Activated CD4-positive, alpha-beta memory T cell treated with anti-CD3 and anti-CD28 coated beads for 36 hours (primary cell): ENCODE measurements around the gene HBS1L. TPM values are rescaled to one million over a fixed set of nuclear protein-coding genes. Genes with fewer than 3 reads are reported as not detected.

ENCODE experiments used
- CTCF ChIA-PET: fragments of 350-600 bp; sonication (Branson Sonifier 250); formaldehyde crosslinking; loops from one replicate; lab custom pipeline; 2021; ENCODE audit warnings: antibody characterized with exemption, inconsistent platforms; lab: Charles Lee
- POLR2A ChIA-PET: fragments of 350-600 bp; sonication (Branson Sonifier 250); formaldehyde crosslinking; loops from one replicate; lab custom pipeline; 2021; ENCODE audit warnings: antibody characterized with exemption; lab: Charles Lee
- DNase-seq: peaks from one replicate; pipeline ENCODE4 v3.0.0-alpha.2; 2020
- H3K27ac Mint-ChIP-seq: one replicate; pipeline ENCODE4 v1.8.0; 2021; ENCODE audit warnings: mixed read lengths
- H3K27me3 Mint-ChIP-seq: one replicate; pipeline ENCODE4 v1.8.0; 2021; ENCODE audit warnings: mixed read lengths
- H3K36me3 Mint-ChIP-seq: one replicate; pipeline ENCODE4 v1.8.0; 2021; ENCODE audit warnings: mixed read lengths
- H3K4me1 Mint-ChIP-seq: one replicate; pipeline ENCODE4 v1.8.0; 2021; ENCODE audit warnings: low read depth, mixed read lengths
- H3K4me3 Mint-ChIP-seq: one replicate; pipeline ENCODE4 v1.8.0; 2021; ENCODE audit warnings: mild to moderate bottlenecking, mixed read lengths
- H3K9me3 Mint-ChIP-seq: one replicate; pipeline ENCODE4 v1.8.0; 2021; ENCODE audit warnings: mixed read lengths
- intact Hi-C: fragments of 100-400 bp; cut with micrococcal nuclease; formaldehyde crosslinking; loops from one replicate; pipeline ENCODE4 v1.15.1; 2023
- total RNA-seq, 2 experiments: library from RNA; stranded (reverse); gene quantifications; one replicate each; pipeline ENCODE4 v1.2.3, GENCODE V29; 2021

The HBS1L gene
- total RNA-seq, 2 experiments from 2014 or later: 117 to 123 TPM

DNA sequence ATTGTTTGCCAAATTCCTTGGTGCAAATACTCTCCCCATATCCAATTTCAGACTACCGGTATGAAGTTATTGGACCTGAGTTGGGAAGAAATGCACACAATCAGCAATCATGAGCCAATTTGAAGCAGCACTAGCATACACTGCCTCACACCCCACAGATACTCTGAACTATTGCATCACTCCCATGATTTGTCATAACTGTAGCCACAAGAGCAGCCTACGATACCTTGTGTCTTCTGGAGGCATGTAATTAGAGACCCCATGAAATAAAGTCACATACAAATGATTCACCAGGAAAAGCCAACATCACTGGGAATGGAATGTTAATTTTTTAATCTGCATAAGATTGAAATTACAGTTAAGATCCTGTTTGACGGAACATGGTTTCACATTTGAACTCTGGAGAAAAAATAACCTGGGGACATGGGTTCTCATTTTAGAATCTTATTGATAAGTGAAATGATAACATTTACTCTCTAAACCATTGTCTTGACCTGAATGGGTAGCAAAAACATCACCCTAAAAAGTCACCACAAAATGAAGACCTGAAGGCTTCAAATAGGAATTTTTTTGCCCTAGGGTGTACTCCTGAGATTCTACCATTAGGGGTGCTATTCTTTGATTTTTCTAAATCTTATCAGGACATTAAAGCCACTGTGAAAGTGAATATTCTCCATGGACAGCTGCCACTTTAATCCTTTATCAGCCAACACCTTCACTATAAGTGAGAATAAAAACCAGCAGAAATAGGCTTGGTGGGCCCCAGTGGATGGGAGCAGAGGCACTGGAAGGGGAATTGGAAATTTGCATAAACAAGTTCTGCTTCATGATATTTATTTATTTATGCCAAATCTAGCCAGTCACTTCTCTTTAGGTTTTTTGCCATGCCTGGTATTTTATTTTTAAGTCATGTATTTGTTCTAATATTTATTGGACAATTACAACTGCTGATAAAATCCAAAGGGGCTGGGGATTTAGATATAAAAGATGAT, 34.5 kb upstream of the HBS1L start:
- Mint-ChIP-seq H3K4me3 (peak overlapping the region; percentile 34), H3K36me3 (no peaks in the 10 kb centered on the region), H3K27ac (peak overlapping the region; percentile 75), H3K27me3 (no peaks in the 10 kb centered on the region), H3K4me1 (peaks cover 83% of the 10 kb centered on the region), H3K9me3 (peaks cover 3% of the 10 kb centered on the region)
- peak; percentile 56 for DNase-seq
- intact Hi-C loops: loop anchor here (1.0 to 5.0 kb wide), 5 partner anchors 35 to 652 kb away; partner anchors contain the start of gene HBS1L
- POLR2A ChIA-PET: interaction anchor here (0.6 to 4.0 kb wide), 8 partner anchors 25 to 1621 kb away, joined by 3 to 25 read pairs (median 6); partner anchors contain the start of genes HBS1L and MYB
- CTCF ChIA-PET: interaction anchor here (1.1 to 2.6 kb wide), 8 partner anchors 19 to 95 kb away, joined by 3 to 12 read pairs (median 4); partner anchors contain the start of genes HBS1L and MYB

DNA sequence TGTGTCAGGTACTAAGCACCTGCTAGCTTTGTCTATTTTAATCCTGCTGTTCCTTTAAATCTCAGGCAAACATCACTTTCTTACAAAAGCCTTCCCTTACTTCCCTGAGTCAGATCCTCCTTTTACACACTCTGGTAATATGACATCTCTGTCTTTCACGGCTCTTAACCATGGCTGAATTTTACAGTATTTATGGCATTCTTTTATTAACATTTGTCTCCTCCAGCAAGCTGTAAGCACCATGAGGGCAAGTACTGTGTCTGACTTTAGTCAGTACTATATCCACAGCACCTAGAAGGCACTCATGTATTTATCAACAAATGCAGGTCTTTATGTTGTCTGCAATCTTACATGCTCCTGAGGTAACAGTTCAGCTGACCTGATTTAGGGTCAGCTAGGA, 33.7 kb upstream of the HBS1L start:
- Mint-ChIP-seq H3K27me3 (no peaks in the 10 kb centered on the region), H3K9me3 (peaks cover 3% of the 10 kb centered on the region), H3K36me3 (no peaks in the 10 kb centered on the region), H3K4me3 (peak overlapping the region; percentile 3), H3K27ac (peak overlapping the region; percentile 59), H3K4me1 (peaks cover 75% of the 10 kb centered on the region)
- intact Hi-C loops: loop anchor here (1.0 to 5.0 kb wide), 2 partner anchors 34 to 651 kb away; partner anchors contain the start of gene HBS1L
- ChIA-PET POLR2A (interaction anchor here (0.7 to 4.0 kb wide), 5 partner anchors 27 to 95 kb away, joined by 4 to 25 read pairs (median 7); partner anchors contain the start of genes HBS1L and MYB), CTCF (interaction anchor here (1.0 to 2.6 kb wide), 8 partner anchors 19 to 94 kb away, joined by 3 to 12 read pairs (median 3); partner anchors contain the start of genes HBS1L and MYB)
- DNase-seq: no peak

DNA sequence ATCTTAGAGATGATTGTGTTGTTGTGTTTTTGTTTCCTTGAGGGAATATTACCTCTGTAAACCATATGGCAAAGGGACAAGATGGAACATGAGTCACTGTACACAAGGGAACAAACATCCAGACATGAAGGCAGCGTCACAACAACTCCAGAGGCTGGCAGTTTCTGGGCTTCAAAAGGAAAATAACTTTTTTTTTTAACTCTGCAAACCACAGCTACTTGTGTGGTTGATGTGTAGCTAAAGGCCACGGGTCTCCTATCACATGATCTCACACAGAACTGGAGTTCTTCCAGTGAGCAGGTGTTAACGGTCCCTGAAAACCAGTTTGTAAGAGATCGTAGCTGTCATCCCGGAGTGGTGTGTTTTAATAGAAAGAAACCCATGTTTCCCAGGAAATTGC, 33.2 kb upstream of the HBS1L start:
- ChIA-PET POLR2A (interaction anchor here (0.7 to 4.0 kb wide), 5 partner anchors 27 to 95 kb away, joined by 4 to 25 read pairs (median 7); partner anchors contain the start of genes HBS1L and MYB), CTCF (interaction anchor here (1.0 to 2.6 kb wide), 8 partner anchors 20 to 95 kb away, joined by 3 to 12 read pairs (median 3); partner anchors contain the start of genes HBS1L and MYB)
- Mint-ChIP-seq H3K27me3 (no peaks in the 10 kb centered on the region), H3K36me3 (peaks cover under 1% of the 10 kb centered on the region), H3K4me1 (peaks cover 73% of the 10 kb centered on the region), H3K4me3 (peak overlapping the region; percentile 3), H3K27ac (peak overlapping the region; percentile 59), H3K9me3 (peaks cover 4% of the 10 kb centered on the region)
- DNase-seq: peak; percentile 45
- intact Hi-C loops: loop anchor here (1.0 to 5.0 kb wide), 4 partner anchors 34 to 651 kb away; partner anchors contain the start of gene HBS1L

DNA sequence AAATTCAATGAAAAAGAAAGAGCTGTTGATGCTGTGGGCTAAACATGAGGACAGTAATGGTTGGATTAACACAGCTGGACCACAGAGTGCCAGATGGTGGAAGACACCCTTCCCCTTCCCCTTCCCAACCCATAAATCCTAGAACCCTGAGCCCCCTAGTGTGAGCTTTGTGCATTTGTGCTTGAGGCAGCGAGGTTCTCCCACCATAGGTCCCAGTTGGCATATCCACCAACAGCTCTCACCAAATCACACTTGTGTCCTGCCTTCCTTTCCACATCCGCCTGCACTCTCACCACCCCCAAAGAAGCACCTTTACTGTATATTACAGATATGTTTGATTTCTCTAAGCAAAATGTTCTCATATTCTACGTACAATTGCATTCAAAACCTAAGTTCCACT, 32.8 kb upstream of the HBS1L start:
- Mint-ChIP-seq H3K9me3 (peaks cover 5% of the 10 kb centered on the region), H3K27ac (peak overlapping the region; percentile 59), H3K27me3 (no peaks in the 10 kb centered on the region), H3K4me3 (peak overlapping the region; percentile 3), H3K4me1 (peaks cover 70% of the 10 kb centered on the region), H3K36me3 (peaks cover 1% of the 10 kb centered on the region)
- POLR2A ChIA-PET: interaction anchor here (2.0 to 4.0 kb wide), 4 partner anchors 28 to 93 kb away, joined by 6 to 25 read pairs (median 14); partner anchors contain the start of genes HBS1L and MYB
- DNase-seq: peak; percentile 26
- intact Hi-C loops: loop anchor here (1.0 to 5.0 kb wide), 3 partner anchors 57 to 650 kb away; no protein-coding TSS in a partner anchor
- CTCF ChIA-PET: interaction anchor here (1.0 to 2.6 kb wide), 10 partner anchors 13 to 95 kb away, joined by 3 to 12 read pairs (median 3); partner anchors contain the start of genes HBS1L and MYB

DNA sequence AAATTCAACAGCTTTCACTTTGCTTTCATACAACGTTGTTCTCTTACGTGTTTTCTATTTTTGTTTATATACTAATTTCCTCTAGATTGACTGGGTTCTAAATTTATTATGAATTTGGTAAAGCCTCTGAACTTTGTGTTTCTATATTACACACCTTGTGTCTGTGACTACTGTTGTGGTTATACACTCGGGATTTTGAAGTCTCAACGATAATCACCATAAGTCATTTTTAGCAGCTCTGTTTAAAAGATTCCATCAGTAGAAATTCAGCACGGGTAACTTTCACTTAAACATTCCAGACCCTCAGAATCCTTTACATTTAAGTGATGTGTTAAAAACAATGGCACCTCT, 31.8 kb upstream of the HBS1L start:
- Mint-ChIP-seq H3K27me3 (no peaks in the 10 kb centered on the region), H3K27ac (peak overlapping the region; percentile 18), H3K36me3 (peaks cover 7% of the 10 kb centered on the region), H3K4me3 (peak overlapping the region; percentile 38), H3K4me1 (peaks cover 64% of the 10 kb centered on the region), H3K9me3 (peaks cover 13% of the 10 kb centered on the region)
- ChIA-PET POLR2A (interaction anchor here (2.2 to 4.0 kb wide), 3 partner anchors 29 to 94 kb away, joined by 7 to 25 read pairs (median 20); partner anchors contain the start of genes HBS1L and MYB), CTCF (interaction anchor here (1.4 to 2.6 kb wide), 5 partner anchors 11 to 96 kb away, joined by 3 to 12 read pairs (median 9); partner anchors contain the start of genes HBS1L and MYB)
- intact Hi-C loops: loop anchor here (5.0 kb wide), 1 partner anchor 649 kb away; no protein-coding TSS in a partner anchor
- no peak for DNase-seq

DNA sequence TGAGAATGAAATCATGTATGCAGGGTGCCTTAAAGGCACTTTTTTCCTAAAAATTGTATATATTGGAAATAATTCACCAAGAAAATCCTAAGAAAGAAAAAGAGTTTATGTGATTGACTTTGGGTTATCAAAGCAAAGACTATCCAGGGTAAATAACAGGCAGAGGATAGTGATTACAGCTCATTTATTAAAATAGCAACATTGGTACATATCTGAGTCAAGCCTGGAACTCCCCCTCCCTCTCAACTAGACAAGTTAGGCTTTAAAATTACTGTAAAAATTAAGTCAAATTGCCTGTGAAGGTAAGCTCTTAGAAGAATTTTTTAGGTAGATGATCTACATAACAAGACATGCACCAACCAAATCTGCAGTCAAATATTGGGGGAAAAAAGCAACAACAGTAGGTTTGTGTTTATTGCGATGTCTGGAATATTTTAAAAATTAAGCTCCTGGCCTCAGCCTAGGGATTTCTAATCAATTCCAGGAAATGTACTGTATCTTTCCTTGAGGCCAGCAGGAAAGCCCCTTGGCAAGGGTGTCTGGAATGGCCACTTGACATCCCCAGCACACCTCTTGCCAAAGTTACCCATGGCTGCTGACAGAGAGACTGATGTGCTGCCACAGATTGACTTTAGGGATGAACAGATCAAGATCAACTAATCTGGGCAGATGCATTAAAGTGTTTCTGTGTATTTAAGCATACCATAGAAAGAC, 31.2 kb upstream of the HBS1L start:
- peak overlapping the region; percentile 38 for H3K4me3 Mint-ChIP-seq
- ChIA-PET POLR2A (interaction anchor here (1.1 to 4.0 kb wide), 4 partner anchors 12 to 95 kb away, joined by 5 to 25 read pairs (median 14); partner anchors contain the start of genes HBS1L and MYB), CTCF (interaction anchor here (0.7 to 2.5 kb wide), 5 partner anchors 10 to 98 kb away, joined by 3 to 9 read pairs (median 4); partner anchors contain the start of gene HBS1L)
- H3K36me3 Mint-ChIP-seq: peaks cover 7% of the 10 kb centered on the region
- H3K27me3 Mint-ChIP-seq: no peaks in the 10 kb centered on the region
- H3K4me1 Mint-ChIP-seq: peaks cover 59% of the 10 kb centered on the region
- intact Hi-C loops: loop anchor here (5.0 kb wide), 1 partner anchor 649 kb away; no protein-coding TSS in a partner anchor
- H3K9me3 Mint-ChIP-seq: peaks cover 13% of the 10 kb centered on the region
- H3K27ac Mint-ChIP-seq: peak overlapping the region; percentile 40
- DNase-seq: no peak

DNA sequence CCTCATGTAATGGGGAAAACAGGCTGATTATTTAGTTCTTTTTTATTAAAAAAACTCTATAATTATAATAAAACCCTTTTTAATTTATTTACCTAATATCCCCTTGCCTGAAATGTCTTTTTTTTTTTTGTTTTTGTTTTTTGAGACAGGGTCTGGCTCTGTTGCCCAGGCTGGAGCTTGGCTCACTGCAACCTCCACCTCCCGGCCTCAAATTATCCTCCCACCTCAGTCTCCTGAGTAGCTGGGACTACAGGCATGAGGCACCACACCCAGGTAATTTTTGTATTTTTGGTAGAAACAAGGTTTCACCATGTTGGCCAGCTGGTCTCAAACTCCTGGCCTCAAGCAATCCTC, 30.3 kb upstream of the HBS1L start:
- Mint-ChIP-seq H3K4me3 (no peak overlapping the region), H3K27ac (no peak overlapping the region), H3K4me1 (peaks cover 50% of the 10 kb centered on the region), H3K27me3 (no peaks in the 10 kb centered on the region), H3K9me3 (peaks cover 13% of the 10 kb centered on the region), H3K36me3 (peaks cover 7% of the 10 kb centered on the region)
- DNase-seq: no peak
- CTCF ChIA-PET: interaction anchor here (2.5 kb wide), 1 partner anchor 29 kb away, joined by 9 read pairs; the partner anchor contains the start of gene HBS1L
- intact Hi-C loops: loop anchor here (5.0 kb wide), 1 partner anchor 648 kb away; no protein-coding TSS in a partner anchor
- POLR2A ChIA-PET: interaction anchor here (1.1 to 4.0 kb wide), 3 partner anchors 11 to 96 kb away, joined by 5 to 25 read pairs (median 7); partner anchors contain the start of genes HBS1L and MYB

DNA sequence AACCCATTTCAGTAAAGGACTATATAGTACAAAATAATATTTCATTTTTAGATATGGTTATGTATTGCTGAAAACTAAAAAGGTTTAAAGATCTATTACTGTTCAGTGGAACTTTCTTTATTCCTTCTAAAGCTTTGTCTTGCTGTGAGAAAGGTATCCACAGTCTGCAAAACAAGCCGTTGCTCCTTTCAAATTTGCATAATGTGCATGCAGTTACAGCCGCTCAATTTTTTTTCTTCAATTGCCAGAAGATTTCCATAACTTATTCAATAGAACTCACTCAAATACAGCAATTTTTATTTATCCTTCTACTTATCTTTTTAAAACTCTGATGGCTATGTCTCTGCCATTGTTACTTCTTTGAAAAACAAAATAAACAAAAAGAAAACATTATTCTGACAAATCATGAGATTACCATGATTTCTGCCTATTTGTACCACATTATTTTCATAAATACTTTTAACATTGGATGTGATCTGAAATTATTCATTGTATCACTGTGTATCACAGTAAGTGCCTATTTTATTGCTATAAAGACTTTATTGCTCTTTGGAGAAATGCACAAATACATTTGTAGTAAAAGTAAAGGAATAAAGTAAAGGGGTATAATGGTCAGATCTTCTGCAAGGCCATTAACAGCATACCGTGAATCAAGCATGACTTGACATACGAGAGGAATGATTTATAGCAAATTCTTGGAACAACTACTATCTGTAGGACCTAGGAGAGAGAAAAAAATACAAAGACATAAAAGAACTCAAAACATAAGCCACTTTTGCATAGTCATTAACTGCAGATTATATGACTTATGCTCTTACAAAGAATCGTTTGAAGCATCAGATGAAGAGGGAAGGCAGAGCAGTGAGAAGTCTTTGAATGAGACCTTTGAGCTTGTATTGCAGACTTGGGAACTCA, 29.6 kb upstream of the HBS1L start:
- Mint-ChIP-seq H3K27ac (no peak overlapping the region), H3K4me3 (no peak overlapping the region)

DNA sequence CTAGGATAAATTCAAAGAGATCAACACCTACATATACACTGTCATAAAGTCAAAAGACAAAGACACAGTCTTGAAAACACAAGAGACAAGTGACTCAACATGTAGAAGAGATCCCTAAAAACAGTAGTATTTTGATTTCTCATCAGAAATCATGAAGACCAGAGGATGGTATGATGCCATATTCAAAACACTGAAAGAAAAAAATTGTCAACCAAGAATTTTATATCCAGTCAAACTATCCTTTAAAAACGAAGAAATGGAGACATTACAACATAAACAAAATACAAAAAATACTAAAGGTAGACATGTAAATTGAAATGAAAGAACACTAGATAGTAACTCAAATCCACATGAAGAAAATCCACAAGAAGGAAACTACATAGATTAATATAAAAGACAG, 27.3 kb upstream of the HBS1L start:
- Mint-ChIP-seq H3K4me3 (no peak overlapping the region), H3K27me3 (no peaks in the 10 kb centered on the region), H3K4me1 (peaks cover 20% of the 10 kb centered on the region), H3K27ac (no peak overlapping the region), H3K9me3 (peaks cover 9% of the 10 kb centered on the region), H3K36me3 (peaks cover 7% of the 10 kb centered on the region)
- intact Hi-C loops: no loop called here
- ChIA-PET CTCF (no interaction called here), POLR2A (no interaction called here)
- DNase-seq: no peak

More for the DNA sequence above, 29.6 kb upstream of the HBS1L start:
- H3K27me3 Mint-ChIP-seq: no peaks in the 10 kb centered on the region
- POLR2A ChIA-PET: interaction anchor here (1.1 to 2.2 kb wide), 2 partner anchors 10 to 96 kb away, joined by 5 to 7 read pairs; partner anchors contain the start of gene MYB
- peaks cover 43% of the 10 kb centered on the region for H3K4me1 Mint-ChIP-seq
- CTCF ChIA-PET: interaction anchor here (2.5 kb wide), 1 partner anchor 29 kb away, joined by 9 read pairs; the partner anchor contains the start of gene HBS1L
- intact Hi-C loops: no loop called here
- DNase-seq: no peak
- peaks cover 7% of the 10 kb centered on the region for H3K36me3 Mint-ChIP-seq
- peaks cover 13% of the 10 kb centered on the region for H3K9me3 Mint-ChIP-seq

DNA sequence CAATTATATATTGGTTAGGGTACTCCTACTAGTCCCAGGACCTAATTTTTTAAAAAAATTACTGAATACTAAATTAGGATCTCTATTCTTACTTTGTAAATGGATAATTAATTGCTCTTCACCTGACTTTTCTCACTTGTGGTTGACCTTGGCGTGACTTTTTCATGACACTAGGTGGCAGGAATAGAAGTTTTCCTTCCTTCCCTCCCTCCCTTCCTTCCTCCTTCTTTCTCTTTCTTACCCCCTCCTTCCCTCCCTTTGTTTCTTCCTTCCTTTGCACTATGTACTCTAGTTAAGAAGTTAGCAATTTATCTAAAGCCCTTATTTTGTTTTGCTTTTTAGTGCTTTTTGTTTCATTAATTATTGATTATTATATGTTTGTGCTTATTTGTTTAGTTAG, 20.4 kb upstream of the HBS1L start:
- POLR2A ChIA-PET: interaction anchor here (2.4 kb wide), 1 partner anchor 10 kb away, joined by 5 read pairs; no protein-coding TSS in a partner anchor
- H3K4me1 Mint-ChIP-seq: peaks cover 7% of the 10 kb centered on the region

More for the DNA sequence above, 20.4 kb upstream of the HBS1L start:
- intact Hi-C loops: no loop called here
- H3K36me3 Mint-ChIP-seq: no peaks in the 10 kb centered on the region
- DNase-seq: no peak
- CTCF ChIA-PET: interaction anchor here (1.9 kb wide), 1 partner anchor 12 kb away, joined by 5 read pairs; no protein-coding TSS in a partner anchor
- no peak overlapping the region for H3K4me3 Mint-ChIP-seq
- H3K9me3 Mint-ChIP-seq: no peaks in the 10 kb centered on the region
- H3K27me3 Mint-ChIP-seq: no peaks in the 10 kb centered on the region
- H3K27ac Mint-ChIP-seq: no peak overlapping the region
